ENCODE measurements around the gene ZNF396. TPM values are rescaled to one million over a fixed set of nuclear protein-coding genes. Genes with fewer than 3 reads are reported as not detected.
A peak's percentile ranks its signal among the peaks of the same experiment; 100 is the strongest.

The ZNF396 gene
- total and polyA plus RNA-seq, 9 of the 15 experiments (the other 6 are each of a cell fraction or from before 2014, with no cell fraction given): 0.73 to 2.3 (median 1.9) TPM

DNA sequence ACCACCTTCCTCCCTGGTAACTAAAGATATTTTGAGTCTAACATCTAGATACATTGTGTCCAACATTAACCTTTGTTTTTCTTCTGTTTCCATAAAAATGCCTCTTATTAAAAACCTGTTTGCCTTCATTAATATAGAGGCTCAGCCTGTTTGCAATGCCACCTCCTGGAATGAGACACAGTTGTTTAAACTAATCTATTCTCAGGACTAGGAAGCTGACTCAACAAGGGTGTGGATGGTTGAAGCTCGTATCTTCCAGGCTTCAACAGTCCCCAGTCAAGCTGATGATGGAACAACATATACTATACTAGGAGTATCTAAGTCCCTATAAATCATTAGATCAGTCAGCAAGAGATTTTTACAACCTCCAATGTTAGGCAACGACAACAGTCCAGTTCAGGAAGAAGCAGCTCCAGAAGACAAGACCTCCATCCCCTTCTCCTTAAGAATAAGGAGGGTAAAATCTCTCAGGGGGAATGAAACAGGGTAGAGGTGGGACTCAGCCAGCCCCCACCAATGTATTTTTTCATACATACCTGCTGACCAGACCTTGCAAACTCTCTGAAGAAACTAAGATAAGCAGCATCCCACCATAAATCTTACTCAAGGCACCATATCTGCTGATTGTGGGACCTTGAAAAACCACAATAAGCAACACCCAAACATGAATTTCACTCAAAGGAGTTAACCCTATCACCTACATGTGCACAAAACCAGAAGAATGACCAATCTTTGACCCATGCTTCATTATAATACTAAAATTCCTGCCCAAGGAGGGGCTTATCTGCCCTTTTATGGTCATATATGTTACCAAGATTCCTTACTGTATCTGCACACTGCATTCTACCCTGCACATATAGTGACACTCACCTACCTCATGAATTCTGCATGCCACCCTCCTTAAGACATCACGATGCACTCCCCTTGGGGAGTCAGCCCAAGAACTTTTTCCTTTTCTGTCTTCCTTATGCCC is 54.4 kb downstream of the ZNF396 start (continued):
- TF ChIP-seq, protein P1, sequence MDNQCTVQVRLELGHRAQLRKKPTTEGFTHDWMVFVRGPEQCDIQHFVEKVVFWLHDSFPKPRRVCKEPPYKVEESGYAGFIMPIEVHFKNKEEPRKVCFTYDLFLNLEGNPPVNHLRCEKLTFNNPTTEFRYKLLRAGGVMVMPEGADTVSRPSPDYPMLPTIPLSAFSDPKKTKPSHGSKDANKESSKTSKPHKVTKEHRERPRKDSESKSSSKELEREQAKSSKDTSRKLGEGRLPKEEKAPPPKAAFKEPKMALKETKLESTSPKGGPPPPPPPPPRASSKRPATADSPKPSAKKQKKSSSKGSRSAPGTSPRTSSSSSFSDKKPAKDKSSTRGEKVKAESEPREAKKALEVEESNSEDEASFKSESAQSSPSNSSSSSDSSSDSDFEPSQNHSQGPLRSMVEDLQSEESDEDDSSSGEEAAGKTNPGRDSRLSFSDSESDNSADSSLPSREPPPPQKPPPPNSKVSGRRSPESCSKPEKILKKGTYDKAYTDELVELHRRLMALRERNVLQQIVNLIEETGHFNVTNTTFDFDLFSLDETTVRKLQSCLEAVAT (IDR thresholded peaks at IDR 0.05): no peak
- TF ChIP-seq CTBP1 (IDR thresholded peaks at IDR 0.05; ENCODE audit: borderline replicate concordance) (0 out of 2 replicates have a peak, but pooled peaks have one; percentile 17), CUX1 (CRISPR knock-in tag; IDR thresholded peaks at IDR 0.05) (no peak), SMARCA4 (IDR thresholded peaks at IDR 0.05) (no peak), TEAD1 (CRISPR knock-in tag; IDR thresholded peaks at IDR 0.05) (0 out of 4 replicates have a peak, but pooled peaks of 1 of the 2 experiments have one; percentile 27), ZNF668 (CRISPR knock-in tag; IDR thresholded peaks at IDR 0.05) (no peak), MECOM (CRISPR knock-in tag; IDR thresholded peaks at IDR 0.05) (peak; percentile 65; the same call in 1 of the 2 replicates), ZNF146 (CRISPR knock-in tag; IDR thresholded peaks at IDR 0.05; ENCODE audit: unreplicated experiment) (no peak)

Other genes starting within 250 kb of the ZNF396 start
- gene ZNF397, start 136.3 kb downstream of the ZNF396 start, total RNA-seq (2014; rRNA removed): 13.2 and 13.8 TPM in 2 replicates
- 23.6 and 25.5 TPM in 2 replicates for gene ZNF397, start 136.3 kb downstream of the ZNF396 start, total RNA-seq (2014; rRNA removed; fragmentation: Illumina TruSeq; extraction: Trizol)
- 19.0 and 19.6 TPM in 2 replicates for gene ZNF397, start 136.3 kb downstream of the ZNF396 start, total RNA-seq (2015; rRNA removed; fragmentation: Illumina TruSeq; extraction: Trizol)
- 15.1 and 16.3 TPM in 2 replicates for gene ZNF397, start 136.3 kb downstream of the ZNF396 start, total RNA-seq (2021)
- 19.3 and 22.5 TPM in 2 replicates for gene ZNF397, start 136.3 kb downstream of the ZNF396 start, polyA plus RNA-seq (2011; rRNA removed)
- gene ZNF397, start 136.3 kb downstream of the ZNF396 start, polyA plus RNA-seq (2014; fragmentation: Illumina TruSeq; extraction: Trizol): 19.8 and 24.2 TPM in 2 replicates
- gene ZNF397, start 136.3 kb downstream of the ZNF396 start, polyA plus RNA-seq (2014; fragmentation: Nextera tagmentation; extraction: Ambion mirVana): 1 to 10 TPM; 6.4 to 8.7 TPM
- 17.0 and 20.5 TPM in 2 replicates for gene ZNF397, start 136.3 kb downstream of the ZNF396 start, polyA plus RNA-seq (2014; rRNA removed)
- gene ZSCAN30, start 87.1 kb downstream of the ZNF396 start, total RNA-seq (2014; rRNA removed): 8.9 and 12.0 TPM in 2 replicates
- gene ZSCAN30, start 87.1 kb downstream of the ZNF396 start, total RNA-seq (2014; rRNA removed; fragmentation: Illumina TruSeq; extraction: Trizol): 13.5 and 14.7 TPM in 2 replicates
- gene ZSCAN30, start 87.1 kb downstream of the ZNF396 start, total RNA-seq (2015; rRNA removed; fragmentation: Illumina TruSeq; extraction: Trizol): 10.3 and 11.0 TPM in 2 replicates
- gene ZSCAN30, start 87.1 kb downstream of the ZNF396 start, total RNA-seq (2021): 9.2 and 10.8 TPM in 2 replicates
- gene ZSCAN30, start 87.1 kb downstream of the ZNF396 start, polyA plus RNA-seq (2011; rRNA removed): 13.6 and 14.0 TPM in 2 replicates
- 11.5 and 13.1 TPM in 2 replicates for gene ZSCAN30, start 87.1 kb downstream of the ZNF396 start, polyA plus RNA-seq (2014; fragmentation: Illumina TruSeq; extraction: Trizol)
- 1 to 10 TPM; 4.6 to 4.9 TPM for gene ZSCAN30, start 87.1 kb downstream of the ZNF396 start, polyA plus RNA-seq (2014; fragmentation: Nextera tagmentation; extraction: Ambion mirVana)
- gene ZSCAN30, start 87.1 kb downstream of the ZNF396 start, polyA plus RNA-seq (2014; rRNA removed): 10.0 and 11.5 TPM in 2 replicates
- gene ZNF24, start 32.9 kb downstream of the ZNF396 start, total RNA-seq (2014; rRNA removed): 32.4 and 36.9 TPM in 2 replicates
- 67.4 and 76.1 TPM in 2 replicates for gene ZNF24, start 32.9 kb downstream of the ZNF396 start, total RNA-seq (2014; rRNA removed; fragmentation: Illumina TruSeq; extraction: Trizol)
- gene ZNF24, start 32.9 kb downstream of the ZNF396 start, total RNA-seq (2015; rRNA removed; fragmentation: Illumina TruSeq; extraction: Trizol): 59.4 and 64.1 TPM in 2 replicates
- 69.8 and 72.8 TPM in 2 replicates for gene ZNF24, start 32.9 kb downstream of the ZNF396 start, total RNA-seq (2021)
- 51.8 and 54.1 TPM in 2 replicates for gene ZNF24, start 32.9 kb downstream of the ZNF396 start, polyA plus RNA-seq (2011; rRNA removed)
- 43.7 and 52.3 TPM in 2 replicates for gene ZNF24, start 32.9 kb downstream of the ZNF396 start, polyA plus RNA-seq (2014; fragmentation: Illumina TruSeq; extraction: Trizol)
- gene ZNF24, start 32.9 kb downstream of the ZNF396 start, polyA plus RNA-seq (2014; fragmentation: Nextera tagmentation; extraction: Ambion mirVana): 10 to 100 TPM; 51.6 to 72.2 TPM
- gene ZNF24, start 32.9 kb downstream of the ZNF396 start, polyA plus RNA-seq (2014; rRNA removed): 33.7 and 35.7 TPM in 2 replicates
- gene INO80C, start 120.6 kb upstream of the ZNF396 start, total RNA-seq (2014; rRNA removed): 14.3 and 19.8 TPM in 2 replicates
- 21.4 and 21.6 TPM in 2 replicates for gene INO80C, start 120.6 kb upstream of the ZNF396 start, total RNA-seq (2014; rRNA removed; fragmentation: Illumina TruSeq; extraction: Trizol)
- 18.8 and 19.2 TPM in 2 replicates for gene INO80C, start 120.6 kb upstream of the ZNF396 start, total RNA-seq (2015; rRNA removed; fragmentation: Illumina TruSeq; extraction: Trizol)
- 42.1 and 46.6 TPM in 2 replicates for gene INO80C, start 120.6 kb upstream of the ZNF396 start, total RNA-seq (2021)
- 33.6 and 34.8 TPM in 2 replicates for gene INO80C, start 120.6 kb upstream of the ZNF396 start, polyA plus RNA-seq (2011; rRNA removed)
- gene INO80C, start 120.6 kb upstream of the ZNF396 start, polyA plus RNA-seq (2014; fragmentation: Illumina TruSeq; extraction: Trizol): 46.6 and 49.8 TPM in 2 replicates
- gene INO80C, start 120.6 kb upstream of the ZNF396 start, polyA plus RNA-seq (2014; fragmentation: Nextera tagmentation; extraction: Ambion mirVana): 10 to 100 TPM; 51.3 to 53.3 TPM
- gene INO80C, start 120.6 kb upstream of the ZNF396 start, polyA plus RNA-seq (2014; rRNA removed): 35.3 and 52.2 TPM in 2 replicates
- gene GALNT1, start 204.4 kb upstream of the ZNF396 start, total RNA-seq (2014; rRNA removed): 23.4 and 26.3 TPM in 2 replicates
- 54.1 and 64.5 TPM in 2 replicates for gene GALNT1, start 204.4 kb upstream of the ZNF396 start, total RNA-seq (2014; rRNA removed; fragmentation: Illumina TruSeq; extraction: Trizol)
- gene GALNT1, start 204.4 kb upstream of the ZNF396 start, total RNA-seq (2015; rRNA removed; fragmentation: Illumina TruSeq; extraction: Trizol): 44.8 and 48.8 TPM in 2 replicates
- gene GALNT1, start 204.4 kb upstream of the ZNF396 start, total RNA-seq (2021): 49.6 and 53.0 TPM in 2 replicates
- gene GALNT1, start 204.4 kb upstream of the ZNF396 start, polyA plus RNA-seq (2011; rRNA removed): 36.6 and 42.8 TPM in 2 replicates
- gene GALNT1, start 204.4 kb upstream of the ZNF396 start, polyA plus RNA-seq (2014; fragmentation: Illumina TruSeq; extraction: Trizol): 35.4 and 40.2 TPM in 2 replicates
- gene GALNT1, start 204.4 kb upstream of the ZNF396 start, polyA plus RNA-seq (2014; fragmentation: Nextera tagmentation; extraction: Ambion mirVana): 10 to 100 TPM; 14.4 to 16.0 TPM
- 20.5 and 22.4 TPM in 2 replicates for gene GALNT1, start 204.4 kb upstream of the ZNF396 start, polyA plus RNA-seq (2014; rRNA removed)

All from K562 (cell line).